ENCODE data around the gene JUN. TPM values are rescaled to one million over a fixed set of nuclear protein-coding genes. Genes with fewer than 3 reads are reported as not detected.

JUN gene
- total and polyA plus RNA-seq, 2 of the 4 experiments (the other 2 are of a cell fraction) = 46.6 to 89.1 TPM

DNA sequence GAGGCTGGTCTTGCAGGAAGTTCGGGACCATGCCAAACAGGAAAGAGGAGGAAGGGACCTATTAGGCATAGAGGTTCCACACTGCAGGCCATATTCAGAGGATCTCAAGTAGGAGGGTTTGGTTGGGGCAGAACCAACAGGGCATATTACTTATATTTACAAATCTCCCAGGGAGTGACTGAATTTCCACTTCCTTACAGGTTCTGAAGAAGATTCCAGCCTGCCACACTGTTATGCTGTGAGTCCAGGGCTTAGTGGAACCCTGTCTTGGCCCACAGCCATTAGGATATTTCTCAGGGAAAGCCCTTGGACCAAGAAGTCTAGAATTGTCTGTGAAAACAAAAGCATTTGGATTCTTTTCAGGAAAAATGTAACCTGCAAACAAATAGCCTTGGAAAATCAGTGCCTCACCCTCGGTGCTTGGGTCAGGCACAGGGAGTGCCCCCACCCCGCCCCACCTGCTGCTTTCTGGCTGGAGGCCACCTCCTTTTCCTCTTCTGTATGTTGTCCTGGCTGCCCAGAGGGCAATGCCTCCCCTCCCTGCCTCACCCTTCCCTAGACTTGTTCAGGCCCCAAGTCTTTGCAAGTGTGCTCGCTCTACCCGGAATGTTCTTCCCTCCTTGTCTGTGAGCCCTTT is 41.0 kb upstream of the JUN start:
- intact Hi-C loops (cut with micrococcal nuclease) = no loop called here
- POLR2A ChIA-PET (ENCODE audit: unreplicated experiment) = no interaction called here
- H2BK5ac ChIP-seq (ENCODE audit: low read depth, low read length, poor library complexity, severe bottlenecking) = peak overlapping the region; percentile 10
- no peak overlapping the region for H3K4me2 ChIP-seq (ENCODE audit: low read depth, low read length)
- H2BK120ac ChIP-seq (ENCODE audit: low read depth, low read length) = peak overlapping the region; percentile 53; the same call in 1 of the 2 replicates
- CTCF ChIA-PET = no interaction called here
- H2AK9ac ChIP-seq (replicated peaks; ENCODE audit: low read depth, low read length, poor library complexity) = no peak overlapping the region
- H3K9me1 ChIP-seq (ENCODE audit: insufficient read depth, low read length) = peaks cover 3% of the 10 kb centered on the region
- no peak for ATAC-seq (ENCODE audit: low read depth)
- WGBS, 2 experiments (ENCODE audit: extremely low coverage in 2 of 2, insufficient read length in 1 of 2) = 50% methylated on average over 2 of the region's 5 CpGs; no CpG with 5 or more reads in 1 of the 2 experiments
- no peak overlapping the region for H3K56ac ChIP-seq (ENCODE audit: extremely low read depth, insufficient read depth, low read length)
- H3K27me3 ChIP-seq (ENCODE audit: control insufficient read depth, insufficient read depth, low read length) = no peaks in the 10 kb centered on the region
- 0 out of 2 replicates have a peak overlapping the region, but pooled peaks have one; percentile 8 for H4K5ac ChIP-seq (ENCODE audit: low read depth, low read length)
- H3K9ac ChIP-seq (ENCODE audit: low read depth, low read length) = no peak overlapping the region
- H2BK15ac ChIP-seq (ENCODE audit: low read depth, low read length) = peak overlapping the region; percentile 70; the same call in 1 of the 3 replicates
- BruUV-seq (replicated peaks) = no TSS peak
- peak overlapping the region; percentile 6; the same call in 1 of the 2 replicates for H3K14ac ChIP-seq (replicated peaks; ENCODE audit: low read depth, low read length)
- H3K23ac ChIP-seq (ENCODE audit: low read depth, low read length) = no peak overlapping the region
- H2BK20ac ChIP-seq (ENCODE audit: low read depth, low read length) = peak overlapping the region; percentile 29; the same call in 1 of the 2 replicates
- dilution Hi-C loops (cut with HindIII; ENCODE audit: low sequenced_read_pairs, unreplicated experiment) = no loop called here
- no peak overlapping the region for H3K27ac ChIP-seq (ENCODE audit: insufficient read depth, low read length)
- no peak overlapping the region for H4K8ac ChIP-seq (ENCODE audit: low read depth in 2 of 2, low read length in 2 of 2)
- peaks cover 6% of the 10 kb centered on the region for H3K4me1 ChIP-seq (ENCODE audit: control insufficient read depth, insufficient read depth, low read length)
- TF ChIP-seq CEBPB (IDR thresholded peaks at IDR 0.05; ENCODE audit: low read depth, low read length) (no peak), MAZ (IDR thresholded peaks at IDR 0.05; ENCODE audit: borderline replicate concordance, low read depth, low read length) (no peak), SMC3 (IDR thresholded peaks at IDR 0.05; ENCODE audit: low read depth, low read length) (no peak), CHD1 (IDR thresholded peaks at IDR 0.05; ENCODE audit: low read depth, low read length) (no peak), BHLHE40 (IDR thresholded peaks at IDR 0.05; ENCODE audit: low read depth, low read length) (no peak), MXI1 (IDR thresholded peaks at IDR 0.05; ENCODE audit: borderline replicate concordance, low read depth, low read length) (no peak)
- TF ChIP-seq, protein P1, sequence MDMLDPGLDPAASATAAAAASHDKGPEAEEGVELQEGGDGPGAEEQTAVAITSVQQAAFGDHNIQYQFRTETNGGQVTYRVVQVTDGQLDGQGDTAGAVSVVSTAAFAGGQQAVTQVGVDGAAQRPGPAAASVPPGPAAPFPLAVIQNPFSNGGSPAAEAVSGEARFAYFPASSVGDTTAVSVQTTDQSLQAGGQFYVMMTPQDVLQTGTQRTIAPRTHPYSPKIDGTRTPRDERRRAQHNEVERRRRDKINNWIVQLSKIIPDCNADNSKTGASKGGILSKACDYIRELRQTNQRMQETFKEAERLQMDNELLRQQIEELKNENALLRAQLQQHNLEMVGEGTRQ (IDR thresholded peaks at IDR 0.05; ENCODE audit: low read depth, low read length) = no peak
- no peaks in the 10 kb centered on the region for H3K79me1 ChIP-seq (ENCODE audit: low read depth in 1 of 2, low read length in 2 of 2)
- peak overlapping the region; percentile 30; the same call in 1 of the 2 replicates for H3K4ac ChIP-seq (ENCODE audit: low read depth, low read length)
- H2AFZ ChIP-seq (replicated peaks; ENCODE audit: low read length, poor library complexity) = peak overlapping the region; percentile 23
- no peaks in the 10 kb centered on the region for H4K20me1 ChIP-seq (ENCODE audit: insufficient read depth, low read length)
- H4K91ac ChIP-seq (ENCODE audit: insufficient read depth, low read depth, low read length) = no peak overlapping the region
- in situ Hi-C loops (cut with MboI; ENCODE audit: low sequenced_read_pairs) = no loop called here
- peak overlapping the region; percentile 72; the same call in 1 of the 2 replicates for H2AK5ac ChIP-seq (ENCODE audit: low read depth, low read length)
- H3K4me3 ChIP-seq (ENCODE audit: insufficient read depth, low read depth, low read length) = no peak overlapping the region
- H3K9me3 ChIP-seq (ENCODE audit: control insufficient read depth, insufficient read depth, low read length) = peaks cover 12% of the 10 kb centered on the region
- peak overlapping the region; percentile 6 for H3K18ac ChIP-seq (ENCODE audit: low read depth, low read length)
- no peak for DNase-seq
- no peaks in the 10 kb centered on the region for H3K36me3 ChIP-seq (ENCODE audit: control insufficient read depth, insufficient read depth, low read length)

Data from IMR-90 (cell line).